ENCODE results near the gene WDFY1. TPM values are rescaled to one million over a fixed set of nuclear protein-coding genes. Genes with fewer than 3 reads are reported as not detected.

The WDFY1 gene
- total and polyA plus RNA-seq, 9 of the 15 experiments (the other 6 are each of a cell fraction or from before 2014, with no cell fraction given): 5.4 to 27.6 (median 17.5) TPM

DNA sequence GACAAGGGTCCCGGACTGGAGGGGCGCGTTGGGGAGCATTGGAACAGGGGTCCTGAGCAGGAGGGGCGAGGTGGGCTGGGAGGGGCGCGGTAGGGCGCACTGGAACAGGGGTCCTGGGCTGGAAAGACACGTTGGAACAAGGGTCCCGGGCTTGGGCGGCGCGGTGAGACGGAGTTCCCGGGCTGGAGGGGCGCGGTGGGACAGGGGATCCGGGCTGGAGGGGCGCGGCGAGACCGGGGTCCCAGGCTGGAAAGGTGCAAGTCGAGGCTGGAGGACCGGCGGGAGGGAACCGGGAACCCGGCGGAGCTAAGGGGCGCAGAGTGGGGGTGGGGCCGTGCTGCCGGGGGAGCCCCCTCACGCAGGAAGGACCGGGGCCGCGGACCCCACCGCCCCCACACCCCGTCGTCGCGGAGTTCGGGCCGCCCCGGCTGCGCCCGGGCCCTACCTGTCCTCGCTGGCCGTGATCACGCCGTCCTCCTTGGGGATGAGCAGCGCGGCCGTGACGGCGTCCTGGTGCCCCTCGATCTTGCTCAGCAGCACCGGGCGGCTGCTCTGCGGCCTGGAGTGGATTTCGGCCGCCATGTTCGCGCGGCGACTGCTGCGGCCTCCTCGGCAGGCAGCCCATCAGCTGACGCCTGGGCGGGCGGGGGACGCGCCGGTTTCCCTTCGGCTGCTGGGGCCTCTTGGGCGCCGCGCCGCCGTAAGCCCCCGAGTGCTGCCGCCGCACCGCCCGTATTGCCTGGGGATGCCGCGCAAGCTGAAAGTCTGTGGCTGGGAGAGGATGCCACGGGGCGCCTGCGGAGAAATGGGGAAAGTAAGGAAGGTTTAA is at the start of gene WDFY1 (continued):
- TF ChIP-seq, protein P1, sequence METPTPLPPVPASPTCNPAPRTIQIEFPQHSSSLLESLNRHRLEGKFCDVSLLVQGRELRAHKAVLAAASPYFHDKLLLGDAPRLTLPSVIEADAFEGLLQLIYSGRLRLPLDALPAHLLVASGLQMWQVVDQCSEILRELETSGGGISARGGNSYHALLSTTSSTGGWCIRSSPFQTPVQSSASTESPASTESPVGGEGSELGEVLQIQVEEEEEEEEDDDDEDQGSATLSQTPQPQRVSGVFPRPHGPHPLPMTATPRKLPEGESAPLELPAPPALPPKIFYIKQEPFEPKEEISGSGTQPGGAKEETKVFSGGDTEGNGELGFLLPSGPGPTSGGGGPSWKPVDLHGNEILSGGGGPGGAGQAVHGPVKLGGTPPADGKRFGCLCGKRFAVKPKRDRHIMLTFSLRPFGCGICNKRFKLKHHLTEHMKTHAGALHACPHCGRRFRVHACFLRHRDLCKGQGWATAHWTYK (CRISPR knock-in tag; IDR thresholded peaks at IDR 0.05): peak; percentile 22; the same call in 1 of the 2 replicates
- no peak for TF ChIP-seq RAD51 (IDR thresholded peaks at IDR 0.05; ENCODE audit: borderline replicate concordance, low read depth)
- TF ChIP-seq NR2F6 (CRISPR knock-in tag; IDR thresholded peaks at IDR 0.05): no peak
- no peak for TF ChIP-seq POLR3A (IDR thresholded peaks at IDR 0.05; ENCODE audit: borderline replicate concordance, extremely low read depth, insufficient read depth, insufficient read length)
- no peak for TF ChIP-seq PYGO2 (tag; IDR thresholded peaks at IDR 0.05)
- TF ChIP-seq MAFK (IDR thresholded peaks at IDR 0.05; ENCODE audit: low read length): peak; percentile 91
- TF ChIP-seq BCOR (IDR thresholded peaks at IDR 0.05): no peak
- TF ChIP-seq, protein P2, sequence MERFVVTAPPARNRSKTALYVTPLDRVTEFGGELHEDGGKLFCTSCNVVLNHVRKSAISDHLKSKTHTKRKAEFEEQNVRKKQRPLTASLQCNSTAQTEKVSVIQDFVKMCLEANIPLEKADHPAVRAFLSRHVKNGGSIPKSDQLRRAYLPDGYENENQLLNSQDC (CRISPR knock-in tag; IDR thresholded peaks at IDR 0.05): no peak
- no peak for TF ChIP-seq TCF7 (IDR thresholded peaks at IDR 0.05; ENCODE audit: borderline replicate concordance)
- no peak for TF ChIP-seq YBX1 (IDR thresholded peaks at IDR 0.05)
- no peak for TF ChIP-seq HDGF (IDR thresholded peaks at IDR 0.05)
- no peak for TF ChIP-seq KLF13 (tag; IDR thresholded peaks at IDR 0.05; ENCODE audit: borderline replicate concordance, low read depth)
- TF ChIP-seq, protein P3, sequence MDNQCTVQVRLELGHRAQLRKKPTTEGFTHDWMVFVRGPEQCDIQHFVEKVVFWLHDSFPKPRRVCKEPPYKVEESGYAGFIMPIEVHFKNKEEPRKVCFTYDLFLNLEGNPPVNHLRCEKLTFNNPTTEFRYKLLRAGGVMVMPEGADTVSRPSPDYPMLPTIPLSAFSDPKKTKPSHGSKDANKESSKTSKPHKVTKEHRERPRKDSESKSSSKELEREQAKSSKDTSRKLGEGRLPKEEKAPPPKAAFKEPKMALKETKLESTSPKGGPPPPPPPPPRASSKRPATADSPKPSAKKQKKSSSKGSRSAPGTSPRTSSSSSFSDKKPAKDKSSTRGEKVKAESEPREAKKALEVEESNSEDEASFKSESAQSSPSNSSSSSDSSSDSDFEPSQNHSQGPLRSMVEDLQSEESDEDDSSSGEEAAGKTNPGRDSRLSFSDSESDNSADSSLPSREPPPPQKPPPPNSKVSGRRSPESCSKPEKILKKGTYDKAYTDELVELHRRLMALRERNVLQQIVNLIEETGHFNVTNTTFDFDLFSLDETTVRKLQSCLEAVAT (IDR thresholded peaks at IDR 0.05): no peak
- peak; percentile 42; the same call in 1 of the 2 replicates for TF ChIP-seq ATF7 (IDR thresholded peaks at IDR 0.05)
- no peak for TF ChIP-seq SMARCA5 (IDR thresholded peaks at IDR 0.05)
- TF ChIP-seq, protein P4, sequence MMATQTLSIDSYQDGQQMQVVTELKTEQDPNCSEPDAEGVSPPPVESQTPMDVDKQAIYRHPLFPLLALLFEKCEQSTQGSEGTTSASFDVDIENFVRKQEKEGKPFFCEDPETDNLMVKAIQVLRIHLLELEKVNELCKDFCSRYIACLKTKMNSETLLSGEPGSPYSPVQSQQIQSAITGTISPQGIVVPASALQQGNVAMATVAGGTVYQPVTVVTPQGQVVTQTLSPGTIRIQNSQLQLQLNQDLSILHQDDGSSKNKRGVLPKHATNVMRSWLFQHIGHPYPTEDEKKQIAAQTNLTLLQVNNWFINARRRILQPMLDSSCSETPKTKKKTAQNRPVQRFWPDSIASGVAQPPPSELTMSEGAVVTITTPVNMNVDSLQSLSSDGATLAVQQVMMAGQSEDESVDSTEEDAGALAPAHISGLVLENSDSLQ (IDR thresholded peaks at IDR 0.05): peak; percentile 62
- TF ChIP-seq, protein P5, sequence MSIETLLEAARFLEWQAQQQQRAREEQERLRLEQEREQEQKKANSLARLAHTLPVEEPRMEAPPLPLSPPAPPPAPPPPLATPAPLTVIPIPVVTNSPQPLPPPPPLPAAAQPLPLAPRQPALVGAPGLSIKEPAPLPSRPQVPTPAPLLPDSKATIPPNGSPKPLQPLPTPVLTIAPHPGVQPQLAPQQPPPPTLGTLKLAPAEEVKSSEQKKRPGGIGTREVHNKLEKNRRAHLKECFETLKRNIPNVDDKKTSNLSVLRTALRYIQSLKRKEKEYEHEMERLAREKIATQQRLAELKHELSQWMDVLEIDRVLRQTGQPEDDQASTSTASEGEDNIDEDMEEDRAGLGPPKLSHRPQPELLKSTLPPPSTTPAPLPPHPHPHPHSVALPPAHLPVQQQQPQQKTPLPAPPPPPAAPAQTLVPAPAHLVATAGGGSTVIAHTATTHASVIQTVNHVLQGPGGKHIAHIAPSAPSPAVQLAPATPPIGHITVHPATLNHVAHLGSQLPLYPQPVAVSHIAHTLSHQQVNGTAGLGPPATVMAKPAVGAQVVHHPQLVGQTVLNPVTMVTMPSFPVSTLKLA (conservative IDR thresholded peaks at IDR 0.05): peak in 1 of 2 experiments; percentile 46; a peak in 2 of 4 replicates
- TF ChIP-seq SNIP1 (IDR thresholded peaks at IDR 0.05; ENCODE audit: low read depth): no peak
- peak; percentile 64; the same call in 1 of the 2 replicates for TF ChIP-seq GABPB1 (CRISPR knock-in tag; IDR thresholded peaks at IDR 0.05)
- TF ChIP-seq HNRNPK (IDR thresholded peaks at IDR 0.05; ENCODE audit: low read depth, low read length, poor library complexity, severe bottlenecking): peak; percentile 96
- no peak for TF ChIP-seq NFATC3 (IDR thresholded peaks at IDR 0.05)
- no peak for TF ChIP-seq TAF7 (tag; IDR thresholded peaks at IDR 0.05)
- 0 out of 2 replicates have a peak, but pooled peaks have one; percentile 3 for TF ChIP-seq ZNF124 (CRISPR knock-in tag; IDR thresholded peaks at IDR 0.05)
- no peak; the same call in 1 of the 2 replicates for TF ChIP-seq EP400 (IDR thresholded peaks at IDR 0.05)
- TF ChIP-seq ZEB2 (IDR thresholded peaks at IDR 0.05): no peak

Measured in K562 (cell line).